K562 (cell line): ENCODE results near the gene ORC1. TPM values are rescaled to one million over a fixed set of nuclear protein-coding genes. Genes with fewer than 3 reads are reported as not detected.

ENCODE experiments used
- BACH1 ChIP-seq: fragments of 200-800 bp; sonication (Bioruptor generic); IDR thresholded peaks from 2 replicates; pipeline ENCODE4 v1.6.1; 2016; ENCODE audit warnings: missing genetic modification characterization, missing compliant biosample characterization
- CAMTA2 ChIP-seq: fragments of 250-450 bp; sonication (Bioruptor Pico); conservative IDR thresholded peaks from 2 replicates; pipeline ENCODE4 v1.5.1; 2022
- ETS2 ChIP-seq: IDR thresholded peaks from 2 replicates; pipeline ENCODE4 v1.6.1; 2016; ENCODE audit warnings: borderline replicate concordance, missing genetic modification characterization, mild to moderate bottlenecking, moderate library complexity, missing compliant biosample characterization; ENCODE audit not compliant: poor library complexity, severe bottlenecking
- GATAD2A ChIP-seq: fragments of 450-650 bp; IDR thresholded peaks from 2 replicates; pipeline ENCODE4 v1.6.1; 2017
- LCOR ChIP-seq: sonication (generic); formaldehyde crosslinking; IDR thresholded peaks from 2 replicates; pipeline ENCODE4 v1.8.0; 2022; ENCODE audit warnings: mild to moderate bottlenecking, missing genetic modification reagents
- MIER1 ChIP-seq: fragments of 450-650 bp; IDR thresholded peaks from 2 replicates; pipeline ENCODE4 v1.6.1; 2016; ENCODE audit warnings: antibody characterized with exemption, mild to moderate bottlenecking, low read depth
- MYC ChIP-seq, 2 experiments: fragments of 250-450 bp in 1 of 2; sonication (Bioruptor Pico) in 1 of 2; IDR thresholded peaks; 2 replicates each; pipeline versions ENCODE4 v1.5.1 to v1.6.1; 2012 to 2021; ENCODE audit warnings: low read depth in 2 of 2, borderline replicate concordance in 1 of 2, improper control_type of control experiment in 1 of 2, low read length in 1 of 2, mild to moderate bottlenecking in 1 of 2, moderate library complexity in 1 of 2
- NEUROD1 ChIP-seq: fragments of 150-350 bp; IDR thresholded peaks from 2 replicates; pipeline ENCODE4 v1.6.1; 2014; ENCODE audit warnings: borderline replicate concordance, low read length, low read depth; ENCODE audit not compliant: partially characterized antibody
- NR4A1 ChIP-seq, 2 experiments: fragments of 250-450 bp in 1 of 2; fragments of 450-650 bp in 1 of 2; sonication (Bioruptor Pico) in 1 of 2; IDR thresholded peaks; 2 replicates each; pipeline versions ENCODE4 v1.4.0 to v1.6.1; 2016 to 2020; ENCODE audit warnings: mild to moderate bottlenecking in 2 of 2, missing compliant biosample characterization in 1 of 2, missing genetic modification characterization in 1 of 2, moderate library complexity in 1 of 2
- POLR2G ChIP-seq: fragments of 200-400 bp; formaldehyde crosslinking; IDR thresholded peaks from 2 replicates; pipeline ENCODE4 v1.6.1; 2017; ENCODE audit warnings: low read depth, mild to moderate bottlenecking, antibody characterized with exemption, low read length, moderate library complexity
- SPI1 ChIP-seq: IDR thresholded peaks from 2 replicates; pipeline ENCODE4 v1.6.1; 2011; ENCODE audit warnings: low read depth, low read length, control low read depth, borderline replicate concordance
- SUPT5H ChIP-seq: fragments of 450-650 bp; IDR thresholded peaks from 2 replicates; pipeline ENCODE4 v1.6.1; 2016
- TAF15 ChIP-seq: fragments of 200-400 bp; formaldehyde crosslinking; IDR thresholded peaks from 2 replicates; pipeline ENCODE4 v1.6.1; 2017; ENCODE audit warnings: mild to moderate bottlenecking, low read depth, low read length, moderate library complexity
- TRIM25 ChIP-seq: fragments of 450-650 bp; IDR thresholded peaks from 2 replicates; pipeline ENCODE4 v1.7.0; 2016; ENCODE audit warnings: borderline replicate concordance
- ZEB2 ChIP-seq: fragments of 450-650 bp; IDR thresholded peaks from 2 replicates; pipeline ENCODE4 v1.6.1; 2016
- ZNF318 ChIP-seq, 2 experiments: fragments of 450-650 bp; IDR thresholded peaks; 2 replicates each; pipeline ENCODE4 v1.6.1; 2016; ENCODE audit warnings: mild to moderate bottlenecking in 2 of 2, borderline replicate concordance in 1 of 2, low read depth in 1 of 2, moderate library complexity in 1 of 2
- ZNF431 ChIP-seq: sonication (generic); formaldehyde crosslinking; IDR thresholded peaks from 2 replicates; pipeline ENCODE4 v1.8.0; 2022; ENCODE audit warnings: mild to moderate bottlenecking, missing genetic modification reagents
- polyA plus RNA-seq, 8 experiments: library from polyadenylated mRNA; depleted of rRNA in 4 of 8; stranded (reverse) in 5 of 8; unstranded in 3 of 8; fragments of >200 nt; fragmentation: Nextera tagmentation in 2 of 8; fragmentation: Illumina TruSeq in 1 of 8; extraction: Ambion mirVana in 2 of 8; extraction: Trizol in 1 of 8; gene quantifications; 2 replicates each; pipeline versions ENCODE4 v1.2.1 to v1.2.3, GENCODE V29; 2011 to 2014; ENCODE audit warnings: inconsistent platforms in 1 of 8, missing spikeins in 1 of 8
- total RNA-seq, 7 experiments: library from RNA; depleted of rRNA in 6 of 7; stranded (reverse); fragments of >200 nt in 6 of 7; fragmentation: Illumina TruSeq in 2 of 7; extraction: Trizol in 2 of 7; gene quantifications; 2 replicates each; pipeline versions ENCODE4 v1.2.1 to v1.2.3, GENCODE V29; 2011 to 2021; ENCODE audit warnings: low replicate concordance in 1 of 7

Gene ORC1
- total and polyA plus RNA-seq, 9 of the 15 experiments (the other 6 are each of a cell fraction or from before 2014, with no cell fraction given): 26.4 to 91.6 (median 69.7) TPM

DNA sequence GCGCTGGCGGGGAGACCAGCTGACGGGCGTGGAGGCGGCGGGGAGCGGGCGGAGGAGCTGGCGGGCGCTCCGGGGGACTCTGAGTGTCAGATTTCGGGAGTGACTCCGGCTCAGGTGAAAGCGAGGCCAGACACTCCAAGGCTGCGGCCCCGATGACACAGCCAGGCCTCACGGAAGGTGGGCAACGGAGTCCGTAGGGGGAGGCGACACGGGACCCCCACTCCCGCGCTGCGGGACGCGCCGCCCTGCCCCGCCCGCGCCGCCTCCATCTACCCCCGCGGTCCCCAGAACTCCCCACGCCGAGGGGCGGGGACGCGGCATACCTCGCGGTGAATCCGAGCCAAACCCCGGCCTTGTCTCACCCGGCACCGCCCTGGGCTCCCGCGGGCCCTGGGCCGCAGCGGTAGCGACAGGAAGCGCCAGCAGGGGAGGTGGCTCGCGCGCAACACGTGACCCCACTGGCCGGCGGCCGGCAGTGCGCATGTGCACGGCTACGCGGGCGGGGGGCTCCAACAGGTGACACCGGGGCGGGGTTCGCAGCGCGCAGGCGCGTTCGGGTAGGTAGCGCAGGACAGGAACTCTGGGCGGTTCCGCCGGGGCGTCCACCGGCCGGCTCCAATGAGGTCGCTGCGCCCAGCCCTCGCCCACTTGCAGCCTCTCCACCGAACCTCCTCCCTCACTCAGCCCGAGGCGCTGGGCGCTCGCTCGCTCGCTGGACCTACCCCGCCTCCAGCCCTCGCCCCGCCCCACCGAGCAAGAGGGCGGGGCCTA, 38.3 kb downstream of the ORC1 start, which contains the start of gene CC2D1B (continued):
- no peak for TF ChIP-seq TRIM25
- no peak for TF ChIP-seq MIER1
- TF ChIP-seq SUPT5H: peak; percentile 90
- TF ChIP-seq NR4A1 (CRISPR knock-in tag; IDR thresholded peaks at IDR 0.05): no peak
- TF ChIP-seq NR4A1 (tag; IDR thresholded peaks at IDR 0.05): 0 out of 2 replicates have a peak, but pooled peaks have one; percentile 43
- no peak for TF ChIP-seq ZNF431 (CRISPR knock-in tag)
- TF ChIP-seq NEUROD1: no peak
- TF ChIP-seq LCOR (CRISPR knock-in tag): peak; percentile 87
- TF ChIP-seq ZNF318 (IDR thresholded peaks at IDR 0.05; ENCODE audit: borderline replicate concordance in 1 of 2, low read depth in 1 of 2): no peak
- TF ChIP-seq SPI1: no peak
- TF ChIP-seq POLR2G: peak; percentile 98
- 0 out of 2 replicates have a peak, but pooled peaks have one; percentile 10 for TF ChIP-seq CAMTA2 (CRISPR knock-in tag)
- TF ChIP-seq ETS2 (tag): no peak
- TF ChIP-seq GATAD2A: peak; percentile 65; the same call in 1 of the 2 replicates
- no peak for TF ChIP-seq TAF15
- TF ChIP-seq BACH1 (tag): no peak
- TF ChIP-seq MYC (IDR thresholded peaks at IDR 0.05; ENCODE audit: low read depth, low read length): peak; percentile 87
- peak; percentile 10; the same call in 1 of the 2 replicates for TF ChIP-seq MYC (CRISPR knock-in tag; IDR thresholded peaks at IDR 0.05; ENCODE audit: borderline replicate concordance, low read depth)
- TF ChIP-seq ZEB2: no peak
